Renal cortical epithelial cell (primary cell): ENCODE results near the gene MUC6. TPM values are rescaled to one million over a fixed set of nuclear protein-coding genes. Genes with fewer than 3 reads are reported as not detected.

ENCODE experiments used
- DNase-seq: peaks from one replicate; pipeline ENCODE4 v3.0.0-alpha.2; 2011; ENCODE audit warnings: low read depth
- total RNA-seq: library from RNA; depleted of rRNA; stranded (reverse); fragments of >200 nt; gene quantifications from 2 replicates; pipeline ENCODE4 v1.2.3, GENCODE V29; 2014

Gene MUC6
- total RNA-seq, 1 donor from 2014 or later, result not detected

DNA sequence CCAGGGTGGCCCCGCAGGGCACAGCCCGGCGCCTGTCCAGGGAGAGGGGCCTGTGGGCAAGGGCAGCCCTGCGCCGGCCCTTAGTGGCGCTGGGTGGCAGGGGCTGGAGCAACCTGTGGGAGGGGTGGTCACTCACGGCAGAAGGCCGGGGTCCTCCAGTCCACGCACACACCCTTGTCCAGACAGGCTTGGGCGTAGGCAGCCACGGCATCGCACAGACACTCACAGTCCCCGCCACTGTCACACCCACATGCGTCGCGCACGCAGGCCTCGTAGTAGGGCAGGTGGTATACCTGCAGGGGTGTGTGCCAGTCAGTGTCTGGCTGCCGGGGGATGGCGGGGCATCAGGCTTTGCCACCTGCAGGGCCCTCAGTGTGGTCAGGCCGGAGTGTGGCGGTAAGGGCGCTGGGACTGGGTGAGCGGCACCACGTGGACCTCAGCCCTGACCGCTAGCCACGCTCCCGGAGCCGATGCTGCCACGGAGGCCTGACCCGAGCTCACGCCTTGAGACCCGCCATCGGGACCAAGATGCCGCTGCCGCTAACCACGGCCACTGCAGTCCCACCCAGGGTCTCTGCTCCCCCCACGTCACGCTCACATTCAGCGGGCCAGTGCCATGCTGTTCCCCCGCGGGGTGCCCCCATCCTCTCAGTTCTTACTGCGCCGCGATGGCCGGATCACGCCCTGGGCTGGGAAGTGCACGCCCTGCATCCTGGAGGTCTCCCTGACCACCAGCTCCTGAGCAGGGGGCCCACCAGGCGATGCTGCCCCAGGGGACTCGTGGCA is 12.5 kb downstream of the MUC6 start:
- no peak for DNase-seq

DNA sequence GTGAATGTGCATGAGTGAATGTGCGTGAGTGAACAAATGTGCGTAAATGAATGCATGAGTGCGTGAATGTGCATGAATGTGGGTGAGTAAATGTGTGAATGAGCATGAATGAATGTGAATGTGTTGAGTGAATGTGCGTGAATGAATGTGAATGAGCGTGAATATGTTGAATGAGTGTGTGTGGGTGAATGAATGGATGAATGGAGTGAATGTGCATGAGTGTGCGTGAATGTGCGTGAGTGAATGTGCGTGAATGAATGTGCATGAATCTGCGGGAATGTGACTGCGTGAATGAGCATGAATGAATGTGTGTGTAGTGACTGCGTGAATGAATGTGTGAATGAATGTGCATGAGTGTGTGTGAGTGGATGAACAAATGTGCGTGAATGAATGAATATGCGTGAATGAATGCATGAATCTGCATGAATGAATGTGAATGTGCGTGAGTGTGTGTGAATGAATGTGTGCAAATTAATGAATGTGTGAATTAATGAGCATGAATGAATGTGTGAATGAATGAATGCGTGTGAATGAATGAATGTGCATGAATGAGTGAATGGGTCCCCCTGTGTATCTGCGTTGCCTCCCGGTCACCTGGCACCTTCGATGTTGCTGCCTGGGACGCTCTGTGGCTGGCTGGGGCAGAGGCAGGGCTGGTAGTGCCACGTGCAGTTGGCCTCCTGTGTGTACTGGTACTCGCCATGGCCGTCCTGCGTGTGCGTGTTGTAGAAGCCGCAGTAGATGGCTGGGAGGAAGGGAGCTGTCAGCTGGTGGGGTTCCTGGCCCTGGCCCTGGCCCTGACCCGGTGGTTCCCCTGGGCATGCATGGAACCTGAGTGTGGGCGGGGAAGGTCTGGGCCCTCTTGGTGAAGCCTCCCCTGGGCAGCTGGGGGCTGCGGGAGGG is 13.4 kb downstream of the MUC6 start:
- no peak for DNase-seq

DNA sequence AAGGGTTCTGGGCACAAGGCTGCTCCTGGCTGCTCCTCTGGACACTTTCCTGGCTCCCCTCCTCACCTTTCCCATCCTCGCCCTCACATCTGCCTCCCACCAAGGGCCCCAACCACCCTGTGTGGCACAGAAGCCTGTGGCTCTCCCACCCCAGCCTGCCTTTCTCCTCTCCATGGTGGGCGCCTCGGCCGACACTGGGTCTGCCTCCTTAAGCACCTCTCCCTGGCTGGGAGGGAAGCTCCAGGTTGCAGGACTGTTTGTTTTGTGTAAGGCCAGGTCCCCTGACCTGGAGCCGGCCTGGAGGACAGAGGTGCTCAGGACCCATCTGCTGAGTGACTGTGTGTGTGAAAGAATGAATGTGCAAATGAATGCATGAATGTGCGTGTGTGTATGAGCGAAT is 14.1 kb downstream of the MUC6 start:
- DNase-seq, result no peak

DNA sequence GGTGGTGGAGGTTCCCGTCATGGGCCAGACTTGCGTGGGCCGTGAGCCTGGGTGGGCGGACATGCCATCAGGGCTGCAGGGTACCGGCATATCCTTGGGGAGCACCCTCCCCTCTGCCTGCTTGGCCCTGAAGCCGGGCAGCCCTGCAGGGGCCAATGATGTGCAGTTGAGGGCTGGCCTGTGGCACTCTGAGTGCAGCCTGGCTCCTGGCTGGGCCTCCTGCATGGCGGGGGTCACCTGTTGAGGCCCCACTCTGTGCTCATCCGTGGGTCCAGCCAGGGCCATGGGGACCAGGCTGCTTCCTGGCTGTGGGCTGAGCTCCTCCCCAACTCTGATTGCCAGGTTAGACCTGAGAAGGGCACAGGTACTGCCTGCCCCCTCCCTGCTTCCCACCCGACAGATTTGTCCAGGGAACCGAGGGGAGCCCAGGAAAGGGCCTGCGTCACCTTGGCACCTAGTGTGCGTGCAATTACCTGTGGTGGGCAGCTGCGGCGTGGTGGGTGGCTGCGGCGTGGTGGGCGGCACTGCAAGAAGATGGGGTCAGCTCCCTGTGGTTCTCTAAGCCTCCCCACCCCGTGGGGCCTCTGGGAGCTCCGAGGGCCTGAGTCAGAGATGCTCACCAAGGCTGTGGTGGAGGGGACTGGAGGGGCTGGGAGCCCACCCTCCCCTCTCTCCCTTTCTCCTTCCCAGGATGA is 16.2 kb downstream of the MUC6 start:
- no peak for DNase-seq

DNA sequence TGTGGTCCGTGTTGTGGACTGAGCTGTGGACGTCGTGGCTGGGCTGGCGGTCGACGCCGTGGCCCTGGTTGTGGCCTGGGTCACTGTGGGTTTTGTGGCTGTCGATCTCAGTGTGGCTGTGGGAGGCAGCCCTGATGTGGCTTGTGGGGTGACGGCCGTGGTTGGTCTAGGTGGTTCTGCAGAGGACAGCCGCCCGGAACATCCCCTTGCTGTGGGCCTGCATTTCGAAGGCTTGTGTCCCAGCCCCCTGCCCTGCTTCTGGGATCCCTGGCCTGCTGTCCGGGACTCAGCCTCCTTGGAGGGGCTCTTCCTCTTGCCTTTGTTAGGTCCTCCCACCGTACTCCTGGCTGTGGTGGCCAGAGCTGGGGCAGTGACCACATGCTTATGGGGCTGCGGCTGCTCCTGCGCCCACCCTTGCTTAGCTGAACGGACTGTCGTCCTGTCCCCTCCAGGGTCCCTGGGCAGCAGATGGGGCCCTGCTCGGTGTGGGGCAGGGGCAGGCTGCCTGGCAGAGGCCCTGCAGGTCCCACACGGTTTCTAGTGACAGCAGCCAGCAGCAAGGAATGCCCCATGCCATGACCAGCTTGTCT is 17.1 kb downstream of the MUC6 start:
- no peak for DNase-seq

DNA sequence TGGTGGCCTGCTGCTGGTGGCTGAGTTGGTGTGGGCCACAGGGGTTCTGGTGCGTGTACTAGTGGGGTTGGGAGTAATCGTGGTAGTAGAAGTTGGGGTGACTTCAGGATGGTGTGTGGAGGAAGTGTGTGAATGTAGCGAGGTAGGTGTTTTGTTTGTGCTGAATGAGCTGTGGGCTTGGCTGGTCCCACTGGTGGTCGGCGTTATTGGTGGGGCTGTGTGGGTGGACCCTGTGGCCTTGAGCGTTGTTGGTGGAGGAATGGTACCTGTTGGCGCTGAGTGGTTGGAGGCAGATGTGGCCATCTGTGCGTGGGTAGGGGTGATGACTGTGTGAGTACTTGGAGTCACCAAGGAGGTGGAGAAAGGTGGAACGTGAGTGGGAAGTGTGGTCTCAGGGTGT is 18.4 kb downstream of the MUC6 start:
- DNase-seq, result no peak

DNA sequence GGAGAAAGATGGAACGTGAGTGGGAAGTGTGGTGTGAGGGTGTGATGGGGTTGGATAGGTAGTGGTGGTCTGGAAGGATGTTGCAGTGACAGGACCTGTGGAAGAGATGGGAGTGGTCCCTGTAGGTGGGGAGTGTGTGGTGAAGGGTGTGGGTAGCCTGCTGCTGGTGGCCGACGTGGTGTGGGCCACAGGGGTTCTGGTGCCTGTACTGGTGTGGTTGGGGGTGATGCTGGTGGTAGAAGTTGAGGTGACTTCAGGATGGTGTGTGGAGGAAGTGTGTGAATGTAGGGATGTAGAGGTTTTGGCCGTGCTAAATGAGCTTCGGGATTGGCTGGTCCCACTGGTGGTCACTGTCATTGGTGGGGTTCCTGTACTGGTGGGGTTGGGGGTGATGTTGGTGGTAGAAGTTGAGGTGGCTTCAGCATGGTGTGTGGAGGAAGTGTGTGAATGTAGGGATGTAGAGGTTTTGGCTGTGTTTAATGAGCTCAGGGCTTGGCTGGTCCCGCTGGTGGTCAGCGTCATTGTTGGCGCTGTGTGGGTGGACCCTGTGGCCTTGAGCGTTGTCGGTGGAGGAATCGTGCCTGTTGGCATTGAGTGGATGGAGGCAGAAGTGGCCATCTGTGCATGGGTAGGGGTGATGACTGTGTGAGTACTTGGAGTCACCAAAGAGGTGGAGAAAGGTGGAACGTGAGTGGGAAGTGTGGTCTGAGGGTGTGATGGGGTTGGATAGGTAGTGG is 19.1 kb downstream of the MUC6 start:
- peak; percentile 2 for DNase-seq

DNA sequence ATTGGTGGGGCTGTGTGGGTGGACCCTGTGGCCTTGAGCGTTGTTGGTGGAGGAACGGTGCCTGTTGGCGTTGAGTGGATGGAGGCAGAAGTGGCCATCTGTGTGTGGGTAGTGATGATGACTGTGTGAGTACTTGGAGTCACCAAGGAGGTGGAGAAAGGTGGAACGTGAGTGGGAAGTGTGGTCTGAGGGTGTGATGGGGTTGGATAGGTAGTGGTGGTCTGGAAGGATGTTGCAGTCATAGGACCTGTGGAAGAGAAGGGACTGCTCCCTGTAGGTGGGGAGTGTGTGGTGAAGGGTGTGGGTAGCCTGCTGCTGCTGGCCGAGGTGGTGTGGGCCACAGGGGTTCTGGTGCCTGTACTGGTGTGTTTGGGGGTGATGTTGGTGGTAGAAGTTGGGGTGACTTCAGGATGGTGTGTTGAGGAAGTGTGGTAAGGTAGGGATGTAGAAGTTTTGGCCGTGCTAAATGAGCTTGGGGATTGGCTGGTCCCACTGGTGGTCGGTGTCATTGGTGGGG is 19.9 kb downstream of the MUC6 start:
- peak; percentile 2 for DNase-seq

DNA sequence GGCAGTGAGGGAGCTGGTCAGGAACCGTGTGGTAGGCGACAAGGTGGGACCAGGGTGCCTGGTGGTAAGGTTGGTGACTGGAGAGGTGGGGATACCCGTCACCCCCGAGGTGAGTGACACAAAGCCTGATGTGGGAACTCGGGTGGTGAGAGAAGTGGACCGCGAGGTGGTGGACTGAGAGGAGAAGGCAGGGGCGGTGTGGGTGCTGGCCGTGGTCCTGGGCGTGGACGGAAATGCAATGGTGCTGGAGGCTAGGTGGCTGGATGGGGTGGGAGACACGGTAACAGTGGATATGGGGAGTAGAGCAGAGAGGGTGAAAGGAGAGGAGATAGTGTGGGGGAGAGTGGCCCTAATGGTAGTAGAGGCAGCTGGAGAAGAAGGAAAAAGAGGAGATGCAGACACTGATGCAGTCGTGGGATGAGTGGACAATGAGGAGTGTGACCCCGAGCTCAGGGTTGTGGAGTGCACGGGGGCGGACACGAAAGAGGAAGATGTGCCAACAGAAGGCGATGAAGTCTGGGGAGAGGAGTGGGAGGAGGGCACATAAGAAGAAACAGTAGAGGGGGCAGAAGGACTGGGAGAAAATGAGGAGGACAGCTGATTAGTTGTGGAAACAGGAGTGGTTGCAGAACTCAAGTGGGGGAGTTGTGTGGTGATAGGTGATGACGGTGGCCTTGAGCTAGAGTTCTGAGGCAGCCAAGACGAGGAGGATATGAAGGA is 20.5 kb downstream of the MUC6 start:
- DNase-seq, result no peak

DNA sequence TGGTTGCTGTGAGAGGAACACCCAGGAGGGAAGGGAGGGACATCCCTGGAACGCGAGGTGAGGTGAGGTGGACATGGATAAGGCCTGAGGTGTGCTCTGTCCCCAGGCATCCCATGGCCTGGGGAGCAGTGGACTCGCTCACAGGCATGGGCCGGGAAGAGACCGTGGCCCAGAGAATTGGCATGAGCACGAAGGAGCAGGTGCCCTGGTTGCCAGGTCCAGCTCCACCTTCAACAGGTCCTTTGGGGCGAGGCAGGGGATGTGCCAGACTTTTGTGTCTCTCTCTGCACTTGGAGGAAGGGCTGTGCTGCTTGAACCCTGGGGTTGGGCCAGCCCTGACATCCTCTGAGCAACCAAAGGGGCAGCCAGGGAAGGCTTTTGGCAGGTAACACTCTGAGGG is 21.5 kb downstream of the MUC6 start:
- DNase-seq, result no peak

DNA sequence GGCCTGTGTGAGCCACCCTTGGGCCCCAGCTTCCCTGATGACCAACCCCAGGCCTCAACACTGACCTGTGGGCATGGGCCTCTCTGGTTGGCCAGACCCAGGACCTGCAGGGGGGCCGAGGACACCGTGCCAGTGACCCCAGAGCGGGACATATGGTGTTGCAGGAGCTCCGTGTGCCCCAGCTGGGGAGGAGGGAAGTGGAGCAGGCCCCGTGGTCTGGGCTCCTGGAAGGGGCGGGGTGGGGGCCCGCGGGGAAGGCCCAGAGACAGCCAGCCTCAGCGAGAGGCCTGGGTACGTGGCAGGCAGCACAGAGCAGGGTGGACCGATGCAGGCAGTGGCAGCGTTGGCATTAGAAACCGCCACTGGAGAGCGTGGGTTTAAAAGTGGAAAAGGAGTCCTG is 22.2 kb downstream of the MUC6 start:
- DNase-seq, result no peak

DNA sequence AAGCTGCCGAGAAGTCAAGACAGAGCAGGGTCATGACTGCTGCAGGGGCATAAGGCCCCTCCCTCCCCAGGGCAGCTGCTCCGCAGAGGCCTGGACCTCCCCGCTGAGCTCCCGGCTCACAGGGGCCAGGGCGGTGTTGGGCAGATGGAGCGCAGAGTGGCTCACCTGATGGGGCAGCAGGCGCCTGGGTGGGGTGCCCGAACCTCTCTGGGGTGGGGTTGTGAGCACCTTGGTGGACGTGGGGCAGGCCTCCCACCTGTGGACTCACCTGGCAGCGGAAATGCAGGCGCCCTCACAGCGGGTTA is 22.9 kb downstream of the MUC6 start:
- no peak for DNase-seq

DNA sequence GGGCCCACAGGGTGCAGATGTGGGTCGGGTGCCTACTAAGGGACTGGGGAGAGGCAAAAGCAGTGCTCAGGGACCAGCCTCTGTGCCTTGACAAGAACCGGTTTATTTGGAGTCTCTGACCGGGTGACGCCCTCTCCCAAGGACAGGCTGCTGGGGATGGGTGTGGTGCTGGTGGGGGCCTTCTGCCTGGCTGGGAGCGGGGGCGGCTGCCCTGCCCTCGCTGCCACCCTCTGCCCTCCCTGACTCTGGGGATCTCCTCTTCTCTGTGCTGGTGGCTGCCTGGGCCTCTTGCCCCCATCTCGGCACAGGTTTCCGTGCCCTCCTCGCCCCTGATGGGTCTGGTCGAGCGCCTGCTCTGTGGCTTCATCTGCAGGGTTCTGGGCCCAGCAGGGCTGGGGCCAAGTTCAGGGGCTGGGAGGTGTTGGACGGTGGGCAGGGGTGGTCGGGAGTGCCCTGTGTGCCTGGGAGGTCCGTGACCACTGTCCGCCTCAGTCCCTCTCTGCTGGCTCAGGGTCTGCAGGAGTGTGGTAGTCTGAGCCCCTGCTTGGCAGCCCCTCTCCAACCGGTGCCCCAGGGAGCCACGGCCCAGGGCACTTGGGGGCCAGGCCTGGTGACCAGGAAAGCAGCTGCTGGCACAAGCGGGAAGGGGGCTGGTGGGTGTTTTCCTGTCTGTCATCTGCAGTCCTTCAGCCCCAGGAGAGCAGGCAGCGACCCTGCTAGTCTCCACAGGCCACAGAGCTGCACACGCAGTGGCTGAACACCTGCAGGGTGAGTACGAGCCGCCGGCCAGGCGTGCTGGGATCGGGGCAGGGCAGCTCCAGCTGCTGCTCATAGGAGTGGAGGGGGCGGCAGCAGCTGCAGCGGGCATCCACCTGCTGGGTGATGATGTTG is 23.5 kb downstream of the MUC6 start:
- DNase-seq, result no peak

DNA sequence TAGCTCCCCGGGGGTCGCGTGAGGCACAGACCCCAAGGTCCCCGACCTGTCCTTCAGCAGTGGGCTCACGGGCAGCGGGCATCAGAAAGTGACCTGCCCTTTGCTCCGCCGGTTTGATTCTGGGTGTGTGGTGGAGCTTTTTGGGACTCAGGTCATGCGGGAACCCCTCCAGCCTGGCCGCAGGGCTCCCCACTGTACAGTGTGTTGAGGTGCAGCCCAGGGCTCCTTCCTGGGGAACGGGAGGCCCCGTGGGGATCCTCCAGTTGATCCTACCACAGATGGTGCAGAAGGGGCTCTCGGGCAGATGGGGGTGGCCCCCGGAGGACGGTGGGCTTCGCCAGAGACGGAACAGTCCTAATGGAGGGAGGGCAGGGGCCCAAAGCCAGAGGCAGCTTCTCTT is 24.2 kb downstream of the MUC6 start:
- DNase-seq, result no peak

DNA sequence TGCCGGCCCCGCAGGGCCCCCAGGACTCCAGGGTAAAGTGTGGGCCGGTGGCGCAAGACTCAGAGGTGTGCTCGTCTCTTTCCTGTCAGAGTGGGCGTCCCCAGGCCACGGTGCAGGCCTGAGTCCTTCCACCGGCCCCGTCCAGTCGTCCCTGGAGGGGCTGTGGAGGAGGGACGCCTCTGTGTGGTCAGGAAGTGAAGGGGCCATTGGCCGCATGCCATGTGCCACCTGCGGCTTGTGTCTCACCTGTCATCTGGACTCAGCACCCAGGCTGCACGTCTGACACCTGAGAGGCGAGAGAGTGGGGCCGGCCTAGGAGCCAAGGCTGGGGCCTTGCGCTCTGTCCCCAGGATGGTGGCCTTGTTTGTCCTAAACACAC is 25.2 kb downstream of the MUC6 start:
- DNase-seq, result no peak

DNA sequence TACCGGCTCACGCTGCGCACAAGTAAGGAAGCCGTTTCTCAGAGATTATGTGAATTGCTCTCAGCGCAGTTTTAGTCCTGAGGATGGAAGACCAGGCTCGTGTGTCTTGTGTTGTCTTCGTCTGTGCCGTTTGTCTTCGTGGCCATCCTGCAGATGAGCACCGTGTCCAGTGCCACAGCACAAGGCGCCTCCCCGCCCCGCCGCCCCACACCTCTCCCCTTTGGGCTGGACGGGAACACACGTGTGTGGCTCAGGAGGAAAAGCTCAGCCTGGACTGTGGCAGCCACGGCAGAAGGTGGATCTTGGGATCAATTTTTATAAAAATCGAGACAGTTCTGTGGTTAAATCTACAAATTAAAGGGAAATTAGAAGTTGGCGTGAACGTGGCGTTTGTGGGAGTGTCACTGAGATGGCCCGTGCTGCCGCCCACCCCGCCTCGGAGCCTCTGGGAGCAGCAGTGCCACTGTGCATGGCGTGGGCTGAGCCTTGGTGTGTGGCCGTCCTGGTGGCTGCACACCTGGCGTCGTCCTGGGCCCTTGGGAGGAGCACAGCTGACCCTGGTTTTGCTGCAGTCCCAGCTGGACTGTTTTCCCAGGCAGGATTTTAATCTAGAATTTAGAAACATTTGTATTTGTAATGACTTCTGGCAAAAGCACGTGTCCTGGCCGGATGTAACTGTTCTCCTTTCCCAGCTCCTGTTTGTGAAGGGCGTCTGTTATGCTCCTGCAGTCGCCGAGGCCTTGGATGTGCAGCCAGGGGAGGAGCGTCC is 25.8 kb downstream of the MUC6 start:
- DNase-seq, result no peak

DNA sequence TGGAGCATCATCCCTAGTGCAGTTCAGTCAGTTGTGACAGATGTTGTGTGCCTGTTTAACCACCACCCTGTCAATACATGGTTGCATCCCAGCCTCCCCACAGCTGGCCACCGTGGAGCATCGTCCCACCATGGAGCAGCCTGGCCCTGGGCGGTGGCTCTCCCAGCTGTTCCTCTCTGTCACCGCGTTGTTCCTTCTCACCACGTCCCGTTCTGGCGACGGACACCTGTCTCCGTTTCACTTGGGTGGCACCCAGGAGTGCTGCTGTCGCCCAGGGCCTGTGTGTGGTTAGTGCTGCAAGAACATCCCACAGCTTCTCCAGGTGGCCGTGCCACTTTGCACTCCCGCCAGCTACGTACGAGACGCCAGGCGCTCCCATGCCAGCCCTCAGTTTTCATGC is 26.5 kb downstream of the MUC6 start:
- no peak for DNase-seq

DNA sequence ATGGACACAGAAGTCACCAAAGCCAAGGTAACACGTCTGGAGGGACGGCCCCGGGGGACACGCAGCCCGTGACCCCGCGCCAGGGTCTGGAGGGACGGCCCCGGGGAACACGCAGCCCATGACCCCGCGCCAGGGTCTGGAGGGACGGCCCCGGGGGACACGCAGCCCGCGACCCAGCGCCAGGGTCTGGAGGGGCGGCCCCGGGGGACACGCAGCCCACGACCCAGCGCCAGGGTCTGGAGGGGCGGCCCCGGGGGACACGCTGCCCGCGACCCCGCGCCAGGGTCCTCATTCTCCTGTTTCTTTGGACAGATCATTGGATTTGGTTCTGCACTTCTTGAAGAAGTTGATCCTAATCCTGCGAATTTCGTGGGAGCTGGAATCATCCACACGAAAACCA is 27.1 kb downstream of the MUC6 start:
- DNase-seq, result no peak

DNA sequence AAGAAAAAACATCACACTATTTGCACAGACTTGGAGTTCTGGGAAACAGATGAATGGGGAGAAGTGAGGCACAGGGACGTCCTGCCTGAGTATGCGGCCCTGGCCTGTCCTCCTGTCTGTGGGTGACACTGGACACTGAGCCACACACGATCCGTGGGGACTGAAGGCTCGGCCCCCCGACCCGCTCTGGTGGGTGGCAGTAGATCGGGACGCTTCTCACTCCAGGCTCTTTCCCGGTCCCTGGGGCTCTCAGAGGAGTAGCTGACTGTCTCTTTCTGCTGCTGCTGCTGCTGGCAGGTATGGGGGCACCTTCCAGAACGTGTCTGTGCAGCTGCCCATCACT is 27.7 kb downstream of the MUC6 start:
- DNase-seq, result no peak
